Mucosa of descending colon (tissue), 3 donors: Measurements from ENCODE around the gene EPGN. TPM values are rescaled to one million over a fixed set of nuclear protein-coding genes. Genes with fewer than 3 reads are reported as not detected.

Source experiments
- ATAC-seq: fragments of 200-7000 bp; cut with Tn5 transposase; one replicate; pipeline ENCODE4 v1.9.1; 2020; ENCODE audit warnings: mild to moderate bottlenecking, moderate library complexity
- DNase-seq, 3 donors: peaks; one replicate each; pipeline ENCODE4 v3.0.0-alpha.2; 2020
- H3K36me3 ChIP-seq: fragments of 200-600 bp; one replicate; pipeline ENCODE4 v1.8.0; 2021; ENCODE audit warnings: low read depth, mild to moderate bottlenecking
- H3K4me1 ChIP-seq: fragments of 200-600 bp; one replicate; pipeline ENCODE4 v1.8.0; 2021; ENCODE audit warnings: low read depth, mild to moderate bottlenecking
- H3K4me3 ChIP-seq: fragments of 200-600 bp; one replicate; pipeline ENCODE4 v1.8.0; 2021; ENCODE audit warnings: mild to moderate bottlenecking
- H3K9me3 ChIP-seq: fragments of 200-600 bp; one replicate; pipeline ENCODE4 v1.8.0; 2021; ENCODE audit warnings: mild to moderate bottlenecking
- intact Hi-C, 2 donors: fragments of 100-400 bp; cut with DNase I in 1 of 2; cut with micrococcal nuclease in 1 of 2; formaldehyde crosslinking; loops; one replicate each; pipeline versions ENCODE4 v1.11.0 to v1.11.1; 2022; cut with DNase I, micrococcal nuclease
- total RNA-seq, 3 donors: library from RNA; stranded (reverse); fragmentation: NEBNext Ultra II Directional in 2 of 3; extraction: Animal tissue kit (Norgen Biotek cat#: 25700) in 2 of 3; gene quantifications; one replicate each; pipeline versions ENCODE4 v1.2.1 to v1.2.4, GENCODE V29; 2021 to 2023
- TF ChIP-seq, protein P1 (sequence below): fragments of 200-600 bp; IDR thresholded peaks from one replicate; pipeline ENCODE4 v1.8.0; 2022; ENCODE audit warnings: antibody characterized with exemption, mild to moderate bottlenecking
- donor health status: DM: no; HTN: no; CAD: no; lungs with moderate emphysema.
- donor health status: DM: no; HTN: no; CAD: no.
- donor health status: DM: no; HTN: yes; CAD: no.

The EPGN gene
- total RNA-seq, 3 donors from 2014 or later = not detected

GRCh38 chr4:74267998-74268606 is 40.2 kb upstream of the EPGN start:
- ATAC-seq (no peak), DNase-seq (no peak)
- H3K36me3 ChIP-seq = no peaks in the 10 kb centered on the region

DNA sequence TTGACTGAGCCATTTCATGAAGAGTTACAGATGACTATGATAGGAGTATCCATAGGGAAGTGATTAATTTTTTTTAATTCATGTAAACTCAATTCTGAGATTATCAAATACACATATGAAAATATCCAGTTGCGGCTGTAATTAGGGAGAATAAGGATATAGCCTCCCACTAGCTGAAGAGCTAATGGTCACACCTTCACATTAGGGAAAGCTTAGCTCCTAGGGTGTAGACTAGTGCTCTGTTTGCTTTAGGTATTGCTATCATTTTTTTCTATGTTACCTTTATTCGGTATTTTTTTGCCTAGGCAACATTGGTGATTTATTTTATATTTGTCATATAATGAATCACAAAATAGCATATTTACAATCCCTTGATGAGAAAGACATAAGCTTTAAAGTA is 39.6 kb upstream of the EPGN start:
- ATAC-seq = no peak

More at GRCh38 chr4:74267998-74268606, 40.2 kb upstream of the EPGN start:
- no peaks in the 10 kb centered on the region for H3K9me3 ChIP-seq
- H3K4me3 ChIP-seq = no peak overlapping the region
- TF ChIP-seq, protein P1, sequence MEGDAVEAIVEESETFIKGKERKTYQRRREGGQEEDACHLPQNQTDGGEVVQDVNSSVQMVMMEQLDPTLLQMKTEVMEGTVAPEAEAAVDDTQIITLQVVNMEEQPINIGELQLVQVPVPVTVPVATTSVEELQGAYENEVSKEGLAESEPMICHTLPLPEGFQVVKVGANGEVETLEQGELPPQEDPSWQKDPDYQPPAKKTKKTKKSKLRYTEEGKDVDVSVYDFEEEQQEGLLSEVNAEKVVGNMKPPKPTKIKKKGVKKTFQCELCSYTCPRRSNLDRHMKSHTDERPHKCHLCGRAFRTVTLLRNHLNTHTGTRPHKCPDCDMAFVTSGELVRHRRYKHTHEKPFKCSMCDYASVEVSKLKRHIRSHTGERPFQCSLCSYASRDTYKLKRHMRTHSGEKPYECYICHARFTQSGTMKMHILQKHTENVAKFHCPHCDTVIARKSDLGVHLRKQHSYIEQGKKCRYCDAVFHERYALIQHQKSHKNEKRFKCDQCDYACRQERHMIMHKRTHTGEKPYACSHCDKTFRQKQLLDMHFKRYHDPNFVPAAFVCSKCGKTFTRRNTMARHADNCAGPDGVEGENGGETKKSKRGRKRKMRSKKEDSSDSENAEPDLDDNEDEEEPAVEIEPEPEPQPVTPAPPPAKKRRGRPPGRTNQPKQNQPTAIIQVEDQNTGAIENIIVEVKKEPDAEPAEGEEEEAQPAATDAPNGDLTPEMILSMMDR = no peak
- intact Hi-C loops = no loop called here
- no peaks in the 10 kb centered on the region for H3K4me1 ChIP-seq

GRCh38 chr4:74278490-74278889 is 29.8 kb upstream of the EPGN start:
- H3K4me3 ChIP-seq = no peak overlapping the region
- no peaks in the 10 kb centered on the region for H3K36me3 ChIP-seq
- intact Hi-C loops = no loop called here
- H3K9me3 ChIP-seq = no peaks in the 10 kb centered on the region
- DNase-seq = no peak
- no peak for ATAC-seq
- TF ChIP-seq, protein P1 = no peak
- no peaks in the 10 kb centered on the region for H3K4me1 ChIP-seq

More for the DNA sequence above, 39.6 kb upstream of the EPGN start:
- Histone ChIP-seq H3K9me3 (no peaks in the 10 kb centered on the region), H3K4me1 (no peaks in the 10 kb centered on the region), H3K4me3 (no peak overlapping the region), H3K36me3 (no peaks in the 10 kb centered on the region)
- TF ChIP-seq, protein P1 = no peak
- DNase-seq = no peak
- intact Hi-C loops = no loop called here

- H3K4me1 ChIP-seq = no peaks in the 10 kb centered on the region
- H3K9me3 ChIP-seq = no peaks in the 10 kb centered on the region
- no peak overlapping the region for H3K4me3 ChIP-seq
- ATAC-seq (peak; percentile 58), DNase-seq (no peak)
- H3K36me3 ChIP-seq = no peaks in the 10 kb centered on the region
- TF ChIP-seq, protein P1 = no peak
- intact Hi-C loops = no loop called here
These were observed 28.6 kb upstream of the EPGN start for GRCh38 chr4:74279716-74280115.

DNA sequence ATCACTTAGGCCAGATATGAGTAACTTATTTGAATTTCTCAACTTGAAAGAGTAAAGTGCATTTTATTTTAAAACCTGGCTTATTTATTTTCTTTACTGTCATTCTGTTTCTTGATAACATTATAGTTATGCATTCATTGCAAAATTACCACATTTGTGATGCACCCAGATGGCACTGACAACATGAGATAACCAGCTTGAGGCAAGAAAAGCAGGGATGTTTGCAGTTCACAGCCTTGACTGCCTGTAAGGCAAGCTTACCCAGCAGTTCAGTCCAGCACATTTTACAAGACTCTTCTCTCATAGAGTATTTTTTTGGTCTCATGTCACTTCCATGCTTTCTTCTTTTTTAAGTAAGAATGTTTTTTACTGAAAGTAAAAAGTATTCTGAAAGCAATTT is 25.3 kb upstream of the EPGN start:
- Histone ChIP-seq H3K4me1 (no peaks in the 10 kb centered on the region), H3K9me3 (no peaks in the 10 kb centered on the region), H3K36me3 (no peaks in the 10 kb centered on the region), H3K4me3 (no peak overlapping the region)
- intact Hi-C loops = no loop called here
- ATAC-seq (no peak), DNase-seq (no peak)
- TF ChIP-seq, protein P1 = no peak

GRCh38 chr4:74283614-74284013 is 24.7 kb upstream of the EPGN start:
- H3K4me3 ChIP-seq = no peak overlapping the region
- no peaks in the 10 kb centered on the region for H3K4me1 ChIP-seq
- no peaks in the 10 kb centered on the region for H3K36me3 ChIP-seq
- ATAC-seq (no peak), DNase-seq (no peak)
- H3K9me3 ChIP-seq = no peaks in the 10 kb centered on the region
- intact Hi-C loops = no loop called here
- TF ChIP-seq, protein P1 = no peak
